Large intestine (tissue), 3 donors: ENCODE measurements around the gene MYO7A. TPM values are rescaled to one million over a fixed set of nuclear protein-coding genes. Genes with fewer than 3 reads are reported as not detected.

Experiments used
- DNase-seq, 2 donors: peaks; one replicate each; pipeline versions ENCODE4 v3.0.0 to v3.0.0-alpha.2; 2013
- H3K27ac ChIP-seq: one replicate; pipeline ENCODE4 v1.5.1; 2013; ENCODE audit warnings: low read length
- H3K27me3 ChIP-seq: 2 replicates; pipeline ENCODE4 v1.6.1; 2013; ENCODE audit warnings: low read length; ENCODE audit not compliant: control insufficient read depth, insufficient read depth
- H3K36me3 ChIP-seq: 2 replicates; pipeline ENCODE4 v1.6.1; 2013; ENCODE audit warnings: low read length; ENCODE audit not compliant: control insufficient read depth, insufficient read depth
- H3K4me1 ChIP-seq: one replicate; pipeline ENCODE4 v1.6.1; 2013; ENCODE audit warnings: low read length; ENCODE audit not compliant: control insufficient read depth, insufficient read depth
- H3K4me3 ChIP-seq: one replicate; pipeline ENCODE4 v1.5.1; 2013; ENCODE audit warnings: low read length
- H3K9me3 ChIP-seq: one replicate; pipeline ENCODE4 v1.6.1; 2013; ENCODE audit warnings: mild to moderate bottlenecking, low read depth, low read length, moderate library complexity; ENCODE audit not compliant: control insufficient read depth
- WGBS: methylation state at CpG from one replicate; pipeline ENCODE4 v1.1.5; 2013; ENCODE audit warnings: low lambda C conversion rate; ENCODE audit not compliant: insufficient coverage; 5-methylcytosine and 5-hydroxymethylcytosine counted together
- polyA plus RNA-seq: library from polyadenylated mRNA; unstranded; fragments of 120-200 nt; gene quantifications from one replicate; pipeline ENCODE4 v1.2.1, GENCODE V29; 2013

MYO7A gene
- polyA plus RNA-seq, 1 donor, result 68.4 TPM

- Histone ChIP-seq H3K4me1 (peaks cover 26% of the 10 kb centered on the region), H3K36me3 (peaks cover 29% of the 10 kb centered on the region), H3K27ac (no peak overlapping the region), H3K4me3 (peak overlapping the region; percentile 61), H3K27me3 (no peaks in the 10 kb centered on the region), H3K9me3 (no peaks in the 10 kb centered on the region)
- no CpG with 5 or more reads among the region's 10 CpGs for WGBS
- no peak for DNase-seq
These were observed 1.2 kb upstream of the MYO7A start for GRCh38 chr11:77126861-77127234.

- Histone ChIP-seq H3K27ac (peak overlapping the region; percentile 81), H3K36me3 (peaks cover 25% of the 10 kb centered on the region), H3K4me1 (peaks cover 30% of the 10 kb centered on the region), H3K9me3 (no peaks in the 10 kb centered on the region), H3K4me3 (peak overlapping the region; percentile 61), H3K27me3 (no peaks in the 10 kb centered on the region)
- WGBS, result no CpG with 5 or more reads among the region's 27 CpGs
- peak; percentile 55 to 83 for DNase-seq
These were observed 673 bp upstream of the MYO7A start for GRCh38 chr11:77127235-77127911.

DNA sequence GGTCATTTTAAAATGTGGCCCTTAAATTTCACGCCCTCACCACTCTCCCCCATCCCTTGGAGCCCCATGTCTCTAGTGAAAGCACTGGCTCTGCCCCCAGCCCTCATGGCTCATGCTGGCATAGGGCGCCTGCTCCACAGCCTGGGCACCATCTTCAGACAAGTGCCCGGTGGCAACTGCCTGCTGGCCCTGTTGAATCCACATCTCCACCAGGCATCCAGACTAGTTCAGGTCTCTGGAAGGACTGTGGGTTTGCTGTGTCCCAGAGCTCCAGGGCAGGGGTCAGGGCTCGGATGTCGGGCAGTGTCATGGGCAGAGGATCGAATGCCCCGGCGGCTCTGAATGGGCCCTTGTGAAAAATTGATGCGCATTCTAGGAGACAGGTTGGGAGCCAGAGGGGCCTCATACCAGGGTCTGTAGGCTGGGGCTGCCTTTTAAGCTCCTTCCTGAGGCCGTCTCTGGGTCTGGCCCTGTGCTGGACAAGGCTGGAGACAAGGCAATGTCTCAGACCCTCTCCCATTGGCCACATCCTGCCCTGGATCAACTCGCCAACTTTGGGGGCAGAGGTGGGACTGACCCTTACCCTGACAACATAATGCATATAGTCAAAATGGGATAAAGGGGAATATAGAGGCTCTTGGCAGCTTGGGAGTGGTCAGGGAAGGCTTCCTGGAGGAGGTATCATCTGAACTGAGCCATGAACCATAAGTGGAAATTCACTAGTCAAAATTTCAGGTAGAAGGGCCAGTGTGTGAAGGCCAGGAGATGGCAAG, 1.2 kb downstream of the MYO7A start:
- Histone ChIP-seq H3K36me3 (peaks cover 10% of the 10 kb centered on the region), H3K27ac (peak overlapping the region; percentile 81), H3K4me3 (peak overlapping the region; percentile 61), H3K9me3 (no peaks in the 10 kb centered on the region), H3K27me3 (no peaks in the 10 kb centered on the region), H3K4me1 (peaks cover 30% of the 10 kb centered on the region)
- DNase-seq, result no peak
- WGBS, result no CpG with 5 or more reads among the region's 11 CpGs

DNA sequence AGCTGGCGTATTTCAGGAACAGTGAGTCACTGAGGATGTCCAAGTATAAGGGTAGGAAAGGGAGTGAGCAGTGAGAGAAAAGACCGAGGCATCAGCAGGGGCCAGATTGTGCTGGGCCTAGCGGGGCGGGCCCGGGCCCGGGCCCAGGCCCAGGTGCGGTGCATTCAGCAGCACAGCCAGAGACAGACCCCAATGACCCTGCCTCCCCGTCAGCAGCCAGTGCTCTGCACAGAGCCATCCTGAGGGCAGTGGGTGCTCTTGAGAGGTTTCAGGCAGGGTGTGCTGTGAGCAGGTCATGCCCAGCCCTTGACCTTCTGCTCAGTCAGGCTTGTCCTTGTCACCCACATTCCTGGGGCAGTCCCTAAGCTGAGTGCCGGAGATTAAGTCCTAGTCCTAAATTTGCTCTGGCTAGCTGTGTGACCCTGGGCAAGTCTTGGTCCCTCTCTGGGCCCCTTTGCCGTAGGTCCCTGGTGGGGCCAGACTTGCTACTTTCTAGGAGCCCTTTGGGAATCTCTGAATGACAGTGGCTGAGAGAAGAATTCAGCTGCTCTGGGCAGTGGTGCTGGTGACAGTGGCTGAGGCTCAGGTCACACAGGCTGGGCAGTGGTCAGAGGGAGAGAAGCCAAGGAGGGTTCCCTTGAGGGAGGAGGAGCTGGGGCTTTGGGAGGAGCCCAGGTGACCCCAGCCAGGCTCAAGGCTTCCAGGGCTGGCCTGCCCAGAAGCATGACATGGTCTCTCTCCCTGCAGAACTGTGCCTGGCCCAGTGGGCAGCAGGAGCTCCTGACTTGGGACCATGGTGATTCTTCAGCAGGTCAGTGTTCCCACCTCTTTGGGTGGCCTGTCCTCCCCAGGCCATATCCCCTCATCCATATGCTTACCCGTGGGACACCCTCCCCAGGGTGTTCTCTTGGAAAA, 2.1 kb downstream of the MYO7A start:
- peak overlapping the region; percentile 61 for H3K4me3 ChIP-seq
- no peak for DNase-seq
- no CpG with 5 or more reads among the region's 11 CpGs for WGBS
- peak overlapping the region; percentile 81 for H3K27ac ChIP-seq
- no peaks in the 10 kb centered on the region for H3K27me3 ChIP-seq
- no peaks in the 10 kb centered on the region for H3K9me3 ChIP-seq
- peaks cover 4% of the 10 kb centered on the region for H3K36me3 ChIP-seq
- H3K4me1 ChIP-seq, result peaks cover 30% of the 10 kb centered on the region

GRCh38 chr11:77130763-77131513, 2.9 kb downstream of the MYO7A start:
- H3K4me1 ChIP-seq, result peaks cover 33% of the 10 kb centered on the region
- H3K4me3 ChIP-seq, result peak overlapping the region; percentile 17
- H3K27me3 ChIP-seq, result no peaks in the 10 kb centered on the region
- H3K9me3 ChIP-seq, result no peaks in the 10 kb centered on the region
- peak overlapping the region; percentile 36 for H3K27ac ChIP-seq
- no CpG with 5 or more reads among the region's 9 CpGs for WGBS
- peak; percentile 51 to 73 for DNase-seq
- peaks cover 2% of the 10 kb centered on the region for H3K36me3 ChIP-seq

DNA sequence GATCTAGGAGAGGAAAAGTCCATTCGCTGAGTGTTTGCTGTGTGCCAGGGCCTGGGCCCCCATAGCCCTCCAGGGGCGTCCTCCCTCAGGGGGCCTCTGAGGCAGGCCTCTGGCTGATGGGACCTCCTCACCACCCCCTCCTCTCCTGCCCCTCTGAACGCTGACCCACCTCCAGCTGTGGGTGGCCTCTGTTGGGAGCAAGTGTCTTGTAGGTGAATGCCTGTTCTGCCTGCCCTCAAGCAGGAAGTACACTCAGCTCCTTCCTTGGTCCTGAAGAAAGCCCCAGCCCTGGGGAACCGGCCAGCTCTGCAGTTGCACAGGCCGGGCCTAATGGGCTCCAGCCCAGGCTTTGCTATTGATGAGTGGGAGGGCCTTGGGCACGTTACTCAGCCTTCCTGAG, 3.5 kb downstream of the MYO7A start:
- Histone ChIP-seq H3K36me3 (peaks cover 2% of the 10 kb centered on the region), H3K4me3 (no peak overlapping the region), H3K4me1 (peaks cover 39% of the 10 kb centered on the region), H3K27ac (peak overlapping the region; percentile 36), H3K9me3 (no peaks in the 10 kb centered on the region), H3K27me3 (no peaks in the 10 kb centered on the region)
- no CpG with 5 or more reads among the region's 6 CpGs for WGBS
- no peak for DNase-seq

DNA sequence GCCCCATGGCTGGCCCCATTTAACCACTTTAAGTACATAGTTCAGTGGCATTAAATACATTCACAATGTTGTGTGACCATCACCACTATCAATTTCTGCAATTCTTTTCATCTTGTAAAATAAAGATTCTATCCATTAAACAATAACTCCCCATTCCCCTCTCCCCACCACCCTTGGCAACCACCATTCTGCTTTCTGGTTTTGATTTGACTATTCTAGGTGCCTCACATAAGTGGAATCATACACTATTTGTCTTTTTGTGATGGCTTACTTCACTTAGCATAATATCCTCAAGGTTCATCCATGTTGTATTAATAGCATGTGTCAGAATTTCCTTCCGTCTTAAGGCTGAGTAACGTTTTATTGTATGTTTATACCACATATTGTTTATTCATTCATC, 7.0 kb downstream of the MYO7A start:
- 40% methylated on average over 1 of the region's 2 CpGs for WGBS
- Histone ChIP-seq H3K9me3 (no peaks in the 10 kb centered on the region), H3K4me1 (peaks cover 55% of the 10 kb centered on the region), H3K36me3 (peaks cover 11% of the 10 kb centered on the region), H3K27ac (no peak overlapping the region), H3K4me3 (no peak overlapping the region), H3K27me3 (no peaks in the 10 kb centered on the region)
- no peak for DNase-seq

- peaks cover 11% of the 10 kb centered on the region for H3K36me3 ChIP-seq
- no peak overlapping the region for H3K4me3 ChIP-seq
- WGBS, result 100% methylated on average over 1 of the region's 8 CpGs
- no peaks in the 10 kb centered on the region for H3K27me3 ChIP-seq
- peaks cover 54% of the 10 kb centered on the region for H3K4me1 ChIP-seq
- H3K9me3 ChIP-seq, result no peaks in the 10 kb centered on the region
- no peak for DNase-seq
- H3K27ac ChIP-seq, result peak overlapping the region; percentile 77
These were observed 8.0 kb downstream of the MYO7A start for GRCh38 chr11:77136074-77136473.

GRCh38 chr11:77136784-77137420, 8.9 kb downstream of the MYO7A start:
- peaks cover 52% of the 10 kb centered on the region for H3K4me1 ChIP-seq
- peak; percentile 82 to 89 for DNase-seq

More at GRCh38 chr11:77136784-77137420, 8.9 kb downstream of the MYO7A start:
- no CpG with 5 or more reads among the region's 12 CpGs for WGBS
- Histone ChIP-seq H3K27ac (peak overlapping the region; percentile 77), H3K9me3 (no peaks in the 10 kb centered on the region), H3K4me3 (no peak overlapping the region), H3K27me3 (no peaks in the 10 kb centered on the region), H3K36me3 (peaks cover 15% of the 10 kb centered on the region)
